HG03196 (cell line): ENCODE measurements around the gene ACSL6.

ENCODE experiments used
- ATAC-seq: cut with Tn5 transposase; IDR thresholded peaks from one replicate; pipeline ENCODE4 v1.9.1; 2021; ENCODE audit not compliant: unreplicated experiment

ACSL6 gene

DNA sequence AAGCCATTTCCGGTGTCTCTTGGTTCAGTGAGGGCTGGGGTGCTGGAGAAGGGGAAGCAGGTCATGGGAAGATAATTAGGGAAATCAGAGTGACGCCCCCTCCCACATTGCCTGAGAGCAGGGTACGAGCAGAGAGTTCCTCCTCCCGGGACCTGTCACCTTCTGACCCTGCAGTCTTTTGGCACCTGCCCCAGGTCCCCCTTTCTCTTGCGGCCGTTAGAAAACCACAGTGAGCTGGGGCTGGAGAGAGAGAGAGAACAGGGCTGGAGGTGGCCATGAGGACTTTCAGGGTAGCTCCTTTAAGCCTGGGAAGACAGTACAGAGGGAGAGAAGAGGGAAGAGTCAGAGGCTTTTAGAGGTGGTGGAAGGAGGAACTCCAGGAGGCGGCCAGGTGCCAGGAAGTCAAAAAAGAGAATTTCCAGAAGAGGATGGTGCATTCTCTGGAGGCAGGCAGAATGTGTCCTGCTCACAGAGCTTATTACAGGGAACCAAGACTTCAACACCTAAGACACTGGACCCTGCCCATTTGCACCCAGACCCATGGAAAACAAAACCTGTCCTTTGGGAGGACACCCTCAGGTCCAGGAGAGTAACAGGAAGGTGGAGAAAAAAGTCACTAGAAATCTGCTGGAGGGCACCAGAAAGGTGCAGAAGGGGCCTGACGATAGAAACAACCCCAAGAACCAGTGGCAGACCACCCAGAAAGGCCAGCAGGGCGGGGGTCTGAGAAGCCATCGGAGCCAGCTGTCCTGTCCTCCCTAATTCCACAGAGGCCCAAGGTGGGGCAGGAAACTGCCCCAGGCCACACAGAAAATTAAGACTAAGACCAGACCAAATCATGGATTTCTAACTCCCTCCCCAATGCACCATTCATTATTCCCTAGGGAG lies 6.5 kb upstream of the ACSL6 start:
- ATAC-seq: no peak

DNA sequence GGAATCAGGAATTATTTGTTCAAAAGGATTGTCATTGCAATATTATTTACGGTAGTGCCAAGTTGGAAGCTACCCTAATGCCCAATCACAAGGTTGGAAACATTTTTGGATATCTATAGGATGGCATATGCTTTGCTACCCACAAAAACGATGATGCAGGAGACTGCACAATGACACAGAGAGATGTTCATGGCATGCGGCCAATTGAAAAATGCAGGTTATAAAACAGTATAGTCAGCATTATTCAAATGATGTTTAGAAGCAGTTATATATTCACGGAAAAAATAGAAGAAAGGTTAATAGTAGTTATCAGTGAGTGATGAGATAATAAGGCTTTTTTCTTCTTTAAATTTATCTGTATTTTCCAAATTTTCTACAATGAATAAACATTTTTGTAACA lies 5.9 kb upstream of the ACSL6 start:
- ATAC-seq: no peak

DNA sequence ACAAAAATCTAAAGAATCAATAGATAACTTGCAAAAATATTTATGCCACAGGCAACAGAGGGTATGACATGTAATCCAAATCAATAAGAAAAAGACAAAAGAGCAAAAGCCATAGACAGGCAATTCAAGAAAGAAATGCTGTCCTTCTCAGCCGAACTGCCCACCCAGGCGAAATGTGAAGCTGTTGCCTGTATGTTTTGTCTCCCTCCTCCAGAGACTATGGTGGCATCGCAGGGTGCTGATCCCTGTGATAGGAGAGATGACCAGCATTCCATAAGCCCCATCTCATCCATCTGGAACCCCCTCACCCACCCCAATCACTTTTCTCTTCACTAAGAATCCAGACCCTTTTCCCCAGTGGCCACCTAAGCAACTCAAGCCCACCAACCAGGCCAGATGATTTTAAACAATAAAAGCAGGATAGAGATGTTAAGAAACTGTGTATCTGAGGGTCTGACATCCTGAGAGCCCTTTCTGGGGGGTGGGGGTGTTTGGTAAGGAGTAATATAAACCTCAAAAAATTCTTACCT lies 5.3 kb upstream of the ACSL6 start:
- ATAC-seq: no peak

DNA sequence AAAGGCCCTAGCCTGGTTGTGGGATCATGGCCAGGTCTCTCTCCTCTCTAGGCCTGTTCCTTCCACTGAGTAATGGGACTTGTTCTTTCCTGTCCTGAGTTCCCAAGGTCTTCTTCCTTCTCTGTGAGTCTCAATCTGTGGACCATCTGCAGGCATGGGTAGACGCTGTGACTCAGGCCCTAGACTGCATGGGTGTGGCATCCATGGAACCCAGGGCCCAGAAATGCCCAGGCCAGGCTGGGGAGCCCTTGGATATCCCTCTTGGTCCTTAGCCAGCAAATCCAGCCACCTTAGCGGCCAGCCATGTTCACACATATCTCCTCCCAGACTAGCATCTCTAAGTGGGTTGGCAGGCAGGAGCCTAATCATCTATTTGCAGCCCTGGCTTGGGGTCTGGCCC lies 2.3 kb upstream of the ACSL6 start:
- ATAC-seq: no peak

DNA sequence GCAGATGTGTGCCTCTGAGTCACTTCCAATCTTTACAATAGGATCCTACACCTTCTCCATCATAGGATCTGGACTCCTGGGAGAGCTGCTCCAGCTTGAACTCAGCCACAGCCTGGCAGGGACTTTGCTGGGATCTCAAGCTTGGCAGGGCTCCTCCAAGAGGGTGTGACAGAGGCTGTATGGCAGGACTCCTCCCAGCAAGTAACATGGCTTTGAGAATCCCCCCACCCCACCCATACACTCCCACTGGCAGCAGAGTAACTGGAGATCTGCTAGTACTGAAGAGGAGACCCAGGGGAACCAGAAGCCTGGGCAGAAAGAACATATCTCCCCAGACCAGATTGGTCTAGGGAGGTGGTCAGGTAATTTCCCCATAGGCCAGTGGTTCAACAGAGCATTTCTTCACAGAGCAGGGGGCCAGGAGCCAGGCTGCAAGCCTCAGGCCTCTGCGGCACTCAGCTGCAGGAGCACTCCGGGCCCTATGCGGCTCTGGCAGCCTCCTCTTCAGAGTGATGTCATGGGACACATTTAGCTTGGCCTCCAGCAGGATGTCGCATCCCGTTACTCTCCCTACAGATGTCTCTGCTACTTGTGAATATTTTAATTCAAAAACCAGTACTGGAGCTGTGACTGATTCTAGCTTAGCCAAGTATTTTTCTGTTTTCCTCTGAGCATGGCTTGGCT lies 1.7 kb upstream of the ACSL6 start:
- no peak for ATAC-seq

DNA sequence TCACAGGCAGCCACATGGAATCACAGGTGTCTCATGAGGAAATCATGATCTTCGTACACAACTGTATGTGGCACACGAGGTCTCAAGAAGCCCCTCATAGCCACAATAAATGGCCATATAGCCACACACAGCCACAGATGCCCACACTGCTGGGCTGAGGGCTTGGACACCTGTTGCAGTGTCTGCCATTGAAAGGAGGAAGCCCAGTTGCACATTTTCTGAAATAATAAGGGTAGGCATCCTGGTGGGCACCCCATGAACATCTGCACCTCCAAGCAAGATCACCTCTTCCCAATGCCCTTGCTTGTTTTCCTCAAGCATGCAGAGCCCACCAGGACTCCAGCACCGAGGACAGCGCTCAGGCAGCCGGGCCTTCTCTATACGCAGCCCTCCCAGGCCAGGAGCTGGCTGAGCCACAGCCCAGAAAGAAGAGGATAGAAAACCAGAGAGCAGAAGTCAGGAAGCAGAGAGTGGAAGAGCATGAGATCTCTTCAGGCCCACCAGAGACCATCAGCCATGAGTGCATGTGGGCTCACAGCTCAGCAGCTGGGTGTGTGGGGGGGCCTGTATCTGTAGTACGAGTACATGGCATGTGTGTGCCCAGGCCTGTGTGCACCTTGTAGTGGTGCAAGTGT lies 1.0 kb upstream of the ACSL6 start:
- no peak for ATAC-seq

DNA sequence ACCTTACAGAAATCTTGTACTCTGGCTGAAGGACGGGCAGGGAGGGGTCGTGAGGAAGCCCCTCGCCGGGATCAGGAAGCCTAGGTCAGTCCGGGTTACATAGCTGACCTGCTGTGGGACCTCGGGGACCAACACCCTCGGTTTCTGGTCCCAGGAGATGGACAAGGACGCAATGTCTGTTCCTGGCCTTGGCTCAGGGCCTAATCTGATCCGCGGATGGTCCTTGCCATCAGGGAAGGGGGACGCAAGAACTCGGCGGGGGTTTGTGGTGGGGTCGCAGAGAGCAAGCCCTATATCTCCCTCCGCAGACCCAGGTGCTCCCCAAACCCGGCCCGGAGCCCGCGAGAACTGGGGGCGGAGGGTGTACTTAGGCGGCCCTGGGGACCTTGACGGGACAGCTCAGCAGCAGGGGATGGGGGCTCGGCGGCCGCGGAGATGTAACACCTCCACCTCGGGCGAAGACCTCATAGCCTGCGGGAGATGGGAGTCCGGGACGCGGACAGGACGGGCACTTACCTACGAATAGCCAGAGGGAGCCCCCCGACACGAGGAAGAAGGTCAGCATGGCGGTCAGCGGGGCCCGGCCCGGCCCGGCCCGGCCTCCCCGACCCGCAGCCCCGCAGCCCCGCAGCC lies 353 bp downstream of the ACSL6 start:
- no peak for ATAC-seq

DNA sequence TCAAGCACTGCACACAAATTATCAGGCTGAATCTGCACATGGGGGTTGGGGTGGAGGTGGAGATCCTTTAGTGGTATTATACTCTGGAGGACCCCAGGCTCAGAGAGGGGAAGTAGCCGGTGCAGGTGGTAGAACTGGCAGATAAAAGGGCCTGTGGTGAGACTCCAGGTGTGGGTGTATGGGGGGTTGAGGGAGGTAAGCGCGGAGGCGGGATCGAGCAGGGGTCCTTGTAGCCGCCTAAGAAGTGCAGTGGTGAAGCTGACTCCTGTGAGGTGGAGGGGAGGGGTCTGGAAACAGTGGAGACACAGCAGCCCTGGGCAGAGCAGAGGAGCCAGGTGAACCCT lies 841 bp downstream of the ACSL6 start:
- no peak for ATAC-seq

DNA sequence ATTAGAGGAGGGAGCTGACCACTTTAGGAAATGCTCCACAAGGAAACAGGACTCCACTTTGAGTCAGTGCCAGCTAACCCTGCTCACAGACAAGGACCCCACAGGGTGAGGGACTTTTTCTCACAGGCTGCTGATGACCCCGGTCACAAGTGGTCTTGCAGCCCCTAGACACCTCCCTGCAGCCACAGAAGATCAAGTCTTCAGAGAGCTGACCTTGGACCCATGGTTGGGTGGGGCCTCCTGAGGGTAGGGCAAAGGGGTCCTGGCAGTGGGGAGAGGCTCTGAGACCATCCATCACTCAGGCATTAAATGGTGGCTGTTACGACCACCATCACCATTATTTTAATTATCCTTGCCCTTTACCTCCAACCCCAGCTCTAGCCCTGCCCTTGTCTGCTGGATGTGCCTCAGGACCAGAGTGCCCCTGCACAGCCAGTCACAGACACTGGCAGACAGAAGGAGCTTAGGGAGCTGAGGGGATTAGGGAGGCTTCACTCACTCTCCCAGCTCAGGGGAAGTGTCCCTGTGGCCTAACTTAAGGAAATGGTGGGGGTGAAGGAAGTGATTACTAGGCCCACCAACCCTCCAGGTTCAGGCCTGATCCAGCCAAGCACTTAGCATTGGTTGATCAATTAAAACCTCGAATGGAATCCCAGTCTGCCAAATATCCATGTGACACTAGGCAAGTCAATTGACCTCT lies 1.6 kb downstream of the ACSL6 start:
- no peak for ATAC-seq

DNA sequence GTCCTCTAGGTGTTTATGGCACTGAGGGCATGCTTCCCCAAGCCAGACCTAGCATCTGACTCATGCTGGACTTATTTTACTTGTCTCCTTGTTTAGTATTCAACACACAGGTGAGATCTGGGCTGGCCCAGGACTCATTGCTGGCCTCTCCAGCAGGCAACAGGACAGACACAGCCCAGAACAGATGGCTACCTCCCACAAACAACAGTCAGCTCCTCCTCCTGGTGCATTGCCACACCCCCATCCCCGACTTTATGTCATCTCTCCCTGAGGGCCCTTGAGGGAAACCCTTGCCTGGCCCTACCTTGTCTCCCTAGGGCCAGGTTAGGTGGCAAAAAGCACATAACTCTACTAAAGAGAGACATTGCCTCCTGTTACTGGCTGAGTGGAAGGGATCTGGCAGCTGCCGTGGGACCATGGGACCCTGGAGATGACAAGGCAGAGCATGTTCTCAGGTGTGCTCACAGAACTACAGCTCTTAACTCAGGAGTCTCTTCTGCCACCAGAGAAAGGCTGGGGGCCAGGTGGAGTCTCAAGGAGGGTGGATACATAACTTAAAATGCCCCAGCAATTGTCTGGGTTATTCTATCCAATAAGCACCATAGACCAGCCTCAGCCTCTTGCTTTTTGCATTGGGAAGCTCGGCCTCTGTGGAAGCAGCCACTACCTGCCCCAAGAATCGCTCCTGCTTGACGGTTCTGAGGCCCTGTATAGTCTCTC lies 2.3 kb downstream of the ACSL6 start:
- ATAC-seq: no peak

DNA sequence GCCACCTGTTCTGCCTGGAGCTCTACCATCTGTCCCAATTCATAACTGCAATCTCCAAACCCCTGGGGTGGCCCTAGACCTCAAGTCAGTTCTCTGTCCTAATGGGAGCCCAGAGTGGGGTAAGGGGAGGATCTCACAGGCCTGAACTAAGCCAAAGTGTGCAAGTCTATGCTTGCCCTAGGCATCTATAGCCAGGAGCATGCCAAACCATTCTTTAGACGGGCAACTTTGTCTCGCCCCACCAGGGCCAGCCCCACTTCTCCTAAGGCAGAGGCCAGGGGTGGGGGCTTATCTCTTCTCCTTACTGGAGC lies 3.3 kb downstream of the ACSL6 start:
- no peak for ATAC-seq

DNA sequence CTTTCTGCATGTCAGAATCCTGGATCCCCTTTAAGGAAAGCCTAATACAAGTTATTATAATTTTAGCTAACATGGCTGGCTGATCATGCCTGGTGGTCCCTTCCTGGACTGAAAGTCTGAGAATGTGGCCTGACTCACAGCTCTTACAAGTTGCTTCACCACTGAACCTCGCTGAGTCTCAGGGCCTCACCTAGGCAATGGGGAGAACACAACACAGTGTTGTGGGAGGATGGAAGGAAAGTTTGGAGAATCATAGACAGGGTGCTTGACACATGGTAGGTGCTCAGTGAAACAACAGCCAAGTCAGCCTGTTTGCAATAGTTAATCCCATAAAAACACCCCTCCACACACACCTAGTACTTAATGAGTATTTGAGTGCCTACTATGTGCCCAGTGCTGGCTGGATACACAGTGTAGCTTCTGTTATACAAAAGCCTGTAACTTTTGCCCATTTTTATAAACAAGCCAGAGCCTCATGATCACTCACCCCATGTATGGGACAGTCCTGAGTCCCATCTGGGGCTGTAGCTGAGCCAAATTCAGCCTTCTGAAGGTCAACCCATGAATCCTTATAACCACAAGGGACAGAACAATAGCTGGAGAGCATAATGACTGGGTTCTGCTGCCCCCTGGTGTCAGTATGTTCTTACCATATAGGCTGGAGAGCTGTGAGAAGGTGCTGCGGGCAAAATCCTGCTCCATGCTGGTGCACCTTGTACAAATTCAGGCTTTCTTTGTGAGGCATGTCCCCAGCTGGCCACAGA lies 3.9 kb downstream of the ACSL6 start:
- peak; percentile 54 for ATAC-seq

DNA sequence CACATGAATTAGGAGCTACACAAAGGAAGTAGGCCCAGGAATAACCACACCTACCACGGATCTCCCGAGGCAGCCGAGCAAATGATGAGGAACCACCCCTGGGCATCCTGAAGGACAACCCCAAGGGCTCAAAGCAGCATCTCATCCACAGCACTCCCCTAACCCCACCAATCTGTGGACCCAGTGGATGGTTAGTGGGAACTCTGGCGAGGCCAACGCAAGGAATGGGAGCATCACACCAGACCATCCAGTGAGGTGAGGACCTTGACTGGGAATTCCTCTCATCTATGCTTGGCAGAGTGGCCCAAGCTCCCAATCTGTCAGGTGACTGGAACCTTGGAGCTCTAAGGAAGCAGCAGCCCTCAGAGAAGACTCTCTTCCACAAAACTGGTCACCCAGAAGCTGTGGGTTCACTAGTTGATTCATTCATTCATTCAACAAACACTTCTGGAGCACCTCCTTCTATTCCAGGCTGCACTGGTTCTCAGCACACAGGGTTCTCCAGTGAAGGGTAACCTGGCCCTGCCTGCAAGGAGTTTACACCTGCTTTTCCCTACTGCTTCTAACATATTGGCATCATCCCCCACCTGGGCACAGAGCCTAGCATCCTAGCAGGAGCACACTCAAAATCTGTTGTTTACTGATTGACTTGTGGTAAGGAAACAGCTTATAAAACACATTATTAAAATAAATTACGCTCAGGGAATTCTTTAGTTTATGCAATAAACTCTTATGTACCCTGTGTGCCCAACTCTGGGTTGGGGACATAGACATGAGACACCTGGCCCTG lies 4.9 kb downstream of the ACSL6 start:
- no peak for ATAC-seq

DNA sequence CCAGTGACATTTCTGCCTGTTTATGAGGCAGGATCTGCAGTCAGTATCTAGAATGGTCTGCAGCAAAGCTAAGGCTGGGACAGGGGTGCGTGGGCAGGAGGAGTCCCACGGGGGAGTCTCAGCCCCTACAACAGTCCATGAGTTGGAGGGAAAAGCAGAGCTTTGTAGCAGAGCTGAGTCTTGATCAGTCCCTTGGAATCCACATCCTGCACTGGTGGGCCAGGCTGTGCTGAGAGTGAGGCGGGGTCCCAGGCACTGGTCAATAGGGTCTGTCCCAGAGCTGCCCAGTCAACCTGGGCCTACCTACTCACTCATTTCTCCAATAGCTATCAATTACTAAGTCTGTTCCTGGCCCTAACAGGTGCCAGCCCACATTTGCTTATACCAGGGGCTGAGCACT lies 5.9 kb downstream of the ACSL6 start:
- no peak for ATAC-seq

DNA sequence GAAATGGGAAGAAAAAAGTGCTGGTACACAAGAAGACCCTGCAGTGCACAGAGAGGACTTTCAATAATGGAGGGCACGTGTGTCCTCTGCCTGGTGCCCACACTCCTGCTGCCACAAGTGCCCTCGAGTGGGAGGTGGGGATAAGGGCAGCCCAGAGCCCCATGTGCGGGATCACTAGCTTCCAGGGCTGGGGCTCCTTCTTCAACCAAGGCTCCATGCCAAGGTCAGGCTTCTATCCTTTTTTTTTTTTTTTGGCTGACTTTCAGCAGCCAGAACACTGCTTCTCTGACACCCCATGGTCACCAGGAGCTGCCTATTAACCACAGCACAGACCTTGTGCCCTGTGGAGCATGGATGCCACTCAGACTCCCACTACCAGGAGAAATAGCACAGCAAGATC lies 7.5 kb downstream of the ACSL6 start:
- ATAC-seq: no peak

DNA sequence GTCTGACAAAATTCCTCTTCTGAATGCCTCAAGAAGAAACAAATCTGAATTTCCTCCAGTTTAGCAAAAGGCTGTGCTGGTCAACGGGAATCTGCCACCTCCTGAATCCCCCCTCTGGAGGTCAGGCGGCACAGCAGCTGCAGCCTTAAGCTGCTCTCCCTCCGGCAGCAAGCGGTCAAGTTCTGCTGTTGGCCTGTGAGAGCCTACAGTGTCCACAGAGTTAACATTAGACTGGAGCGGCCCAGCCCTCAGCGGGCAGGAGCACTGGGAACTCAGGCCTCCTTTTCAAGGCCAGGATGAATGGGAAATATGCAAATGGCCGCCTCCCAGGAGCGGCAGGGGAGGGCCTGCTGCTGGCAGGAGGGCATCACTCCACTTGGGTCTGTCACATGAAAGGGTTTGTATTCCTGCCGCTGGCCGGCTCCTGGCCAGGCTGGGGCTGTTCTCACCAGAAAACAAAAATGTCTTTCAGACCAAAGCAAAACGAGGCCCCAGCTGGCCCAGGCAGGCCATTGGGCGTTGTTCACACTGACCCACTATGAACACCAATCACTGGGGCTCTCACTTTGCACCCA lies 8.2 kb downstream of the ACSL6 start:
- ATAC-seq: no peak

DNA sequence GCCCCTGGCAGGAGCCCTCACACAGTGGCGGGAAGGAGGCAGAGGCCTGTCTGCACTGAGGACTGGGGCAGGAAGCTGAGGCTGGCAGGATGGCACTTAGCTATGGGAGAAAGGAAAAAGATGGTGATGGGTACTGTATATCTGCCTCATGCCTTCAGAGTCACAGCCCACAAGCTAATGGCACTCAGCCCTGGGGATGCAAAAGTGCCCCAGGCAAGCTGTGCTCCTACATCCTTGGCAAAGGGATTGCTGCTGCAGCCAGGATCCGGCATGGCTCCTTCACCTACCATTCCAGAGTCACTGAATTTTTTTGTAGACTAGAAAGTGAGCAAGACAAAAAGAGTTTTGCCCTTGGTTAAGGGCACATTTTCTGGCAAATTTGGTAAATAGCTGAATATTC lies 8.7 kb downstream of the ACSL6 start:
- no peak for ATAC-seq
